Middle frontal gyrus (tissue), 1 donor: ENCODE results near the gene RAVER1.
"Not testable (repeated sequence)": the region's sequence is repeated elsewhere in the genome, so short reads cannot be mapped to it uniquely, and the experiment has no call there.

Experiments used
- DNase-seq: peaks from one replicate; pipeline ENCODE4 v3.0.0-alpha.2; 2015; ENCODE audit warnings: low spot score; ENCODE audit errors: extremely low spot score

RAVER1 gene

GRCh38 chr19:10343495-10343894 lies 10.2 kb upstream of the RAVER1 start:
- no peak for DNase-seq

GRCh38 chr19:10339977-10340376 lies 6.6 kb upstream of the RAVER1 start:
- DNase-seq = no peak

- DNase-seq = no peak
These were observed 6.1 kb upstream of the RAVER1 start, which contains the start of gene ICAM3 for GRCh38 chr19:10339380-10339960. Gene ICAM3 (minus strand): TSS chr19:10339624. CDS start chr19:10339614, 10 bp downstream.

GRCh38 chr19:10338940-10339339 lies 5.6 kb upstream of the RAVER1 start:
- no peak for DNase-seq

- DNase-seq = not testable (repeated sequence)
These were observed 3.4 kb upstream of the RAVER1 start for GRCh38 chr19:10336725-10337124.

GRCh38 chr19:10335352-10335985 lies 2.1 kb upstream of the RAVER1 start:
- DNase-seq = no peak

- no peak for DNase-seq
These were observed 1.4 kb upstream of the RAVER1 start for GRCh38 chr19:10334588-10335351.

GRCh38 chr19:10333758-10334587 lies 644 bp upstream of the RAVER1 start:
- no peak for DNase-seq

- DNase-seq = no peak
These were observed 968 bp downstream of the RAVER1 start for GRCh38 chr19:10332158-10332964.

GRCh38 chr19:10329555-10329954 lies 3.8 kb downstream of the RAVER1 start:
- DNase-seq = no peak

- no peak for DNase-seq
These were observed 4.5 kb downstream of the RAVER1 start for GRCh38 chr19:10328558-10329429.

- no peak for DNase-seq
These were observed 5.5 kb downstream of the RAVER1 start for GRCh38 chr19:10327793-10328192.

GRCh38 chr19:10325732-10326131 lies 7.6 kb downstream of the RAVER1 start:
- no peak for DNase-seq

- DNase-seq = no peak
These were observed 11.2 kb downstream of the RAVER1 start for GRCh38 chr19:10321874-10322835.

GRCh38 chr19:10321417-10321797 lies 11.9 kb downstream of the RAVER1 start:
- DNase-seq = no peak

GRCh38 chr19:10320602-10321416 lies 12.5 kb downstream of the RAVER1 start:
- no peak for DNase-seq

GRCh38 chr19:10318807-10319682 lies 14.3 kb downstream of the RAVER1 start:
- no peak for DNase-seq
